WERI-Rb-1 (cell line): ENCODE results near the gene OBSCN.
"Not testable (repeated sequence)": the region's sequence is repeated elsewhere in the genome, so short reads cannot be mapped to it uniquely, and the experiment has no call there.

Experiments used
- DNase-seq: peaks from one replicate; pipeline ENCODE4 v3.0.0-alpha.2; 2020
- H3K27ac ChIP-seq: fragments of 250-450 bp; sonication (Bioruptor Pico); 2 replicates; pipeline ENCODE4 v1.5.1; 2020; ENCODE audit warnings: mild to moderate bottlenecking, moderate library complexity
- H3K27me3 ChIP-seq: fragments of 250-450 bp; sonication (Bioruptor Pico); 2 replicates; pipeline ENCODE4 v1.5.1; 2021; ENCODE audit warnings: mild to moderate bottlenecking, low read depth, moderate library complexity; ENCODE audit not compliant: insufficient read depth, severe bottlenecking
- H3K36me3 ChIP-seq: fragments of 250-450 bp; sonication (Bioruptor Pico); 2 replicates; pipeline ENCODE4 v1.5.1; 2020; ENCODE audit warnings: mild to moderate bottlenecking, moderate library complexity
- H3K4me3 ChIP-seq: 2 replicates; pipeline ENCODE4 v1.5.1; 2011; ENCODE audit warnings: low read depth, mild to moderate bottlenecking, control low read depth, low read length
- H3K9me3 ChIP-seq: fragments of 250-450 bp; sonication (Bioruptor Pico); 2 replicates; pipeline ENCODE4 v1.5.1; 2021; ENCODE audit warnings: mild to moderate bottlenecking, moderate library complexity; ENCODE audit not compliant: severe bottlenecking
- CTCF ChIP-seq: IDR thresholded peaks from 2 replicates; pipeline ENCODE4 v1.5.1; 2011; ENCODE audit warnings: low read depth, mild to moderate bottlenecking, control low read depth, inconsistent platforms, low read length

Gene OBSCN

GRCh38 chr1:228219962-228220780, 12.3 kb downstream of the OBSCN start:
- no peaks in the 10 kb centered on the region for H3K36me3 ChIP-seq
- no peak for TF ChIP-seq CTCF
- no peak overlapping the region for H3K27ac ChIP-seq
- no peaks in the 10 kb centered on the region for H3K27me3 ChIP-seq
- H3K4me3 ChIP-seq = no peak overlapping the region
- no peak for DNase-seq
- H3K9me3 ChIP-seq = no peaks in the 10 kb centered on the region

GRCh38 chr1:228221097-228221496, 13.3 kb downstream of the OBSCN start:
- not testable (repeated sequence) for H3K36me3 ChIP-seq, H3K27me3 ChIP-seq, H3K27ac ChIP-seq, H3K9me3 ChIP-seq, H3K4me3 ChIP-seq, DNase-seq

GRCh38 chr1:228222548-228222947, 14.7 kb downstream of the OBSCN start:
- no peak overlapping the region for H3K4me3 ChIP-seq
- no peak for TF ChIP-seq CTCF
- H3K9me3 ChIP-seq = no peaks in the 10 kb centered on the region
- H3K27me3 ChIP-seq = no peaks in the 10 kb centered on the region
- no peak overlapping the region for H3K27ac ChIP-seq
- DNase-seq = no peak
- no peaks in the 10 kb centered on the region for H3K36me3 ChIP-seq

- no peaks in the 10 kb centered on the region for H3K9me3 ChIP-seq
- H3K27ac ChIP-seq = no peak overlapping the region
- H3K27me3 ChIP-seq = no peaks in the 10 kb centered on the region
- H3K36me3 ChIP-seq = no peaks in the 10 kb centered on the region
- DNase-seq = no peak
- H3K4me3 ChIP-seq = no peak overlapping the region
- TF ChIP-seq CTCF = no peak
Measured at GRCh38 chr1:228224198-228225164, 16.6 kb downstream of the OBSCN start.

- DNase-seq = no peak
- H3K9me3 ChIP-seq = no peaks in the 10 kb centered on the region
- H3K27me3 ChIP-seq = no peaks in the 10 kb centered on the region
- no peak for TF ChIP-seq CTCF
- no peak overlapping the region for H3K27ac ChIP-seq
- no peak overlapping the region for H3K4me3 ChIP-seq
- no peaks in the 10 kb centered on the region for H3K36me3 ChIP-seq
Measured at GRCh38 chr1:228225165-228225710, 17.4 kb downstream of the OBSCN start.

GRCh38 chr1:228225740-228226139, 17.9 kb downstream of the OBSCN start:
- no peak overlapping the region for H3K4me3 ChIP-seq
- no peak for TF ChIP-seq CTCF
- no peak for DNase-seq
- no peaks in the 10 kb centered on the region for H3K27me3 ChIP-seq
- H3K9me3 ChIP-seq = no peaks in the 10 kb centered on the region
- H3K36me3 ChIP-seq = no peaks in the 10 kb centered on the region
- no peak overlapping the region for H3K27ac ChIP-seq
